GM19240 (cell line): ENCODE results near the gene ROPN1L.
A peak's percentile ranks its signal among the peaks of the same experiment; 100 is the strongest.
"Not testable (repeated sequence)": the region's sequence is repeated elsewhere in the genome, so short reads cannot be mapped to it uniquely, and the experiment has no call there.

Experiments
- DNase-seq: peaks from one replicate; pipeline ENCODE4 v3.0.0; 2011; ENCODE audit warnings: low spot score; ENCODE audit not compliant: insufficient read length

The ROPN1L gene

GRCh38 chr5:10478436-10478835 lies 36.8 kb downstream of the ROPN1L start:
- no peak for DNase-seq

GRCh38 chr5:10479154-10479721 lies 37.6 kb downstream of the ROPN1L start:
- DNase-seq, result no peak

DNA sequence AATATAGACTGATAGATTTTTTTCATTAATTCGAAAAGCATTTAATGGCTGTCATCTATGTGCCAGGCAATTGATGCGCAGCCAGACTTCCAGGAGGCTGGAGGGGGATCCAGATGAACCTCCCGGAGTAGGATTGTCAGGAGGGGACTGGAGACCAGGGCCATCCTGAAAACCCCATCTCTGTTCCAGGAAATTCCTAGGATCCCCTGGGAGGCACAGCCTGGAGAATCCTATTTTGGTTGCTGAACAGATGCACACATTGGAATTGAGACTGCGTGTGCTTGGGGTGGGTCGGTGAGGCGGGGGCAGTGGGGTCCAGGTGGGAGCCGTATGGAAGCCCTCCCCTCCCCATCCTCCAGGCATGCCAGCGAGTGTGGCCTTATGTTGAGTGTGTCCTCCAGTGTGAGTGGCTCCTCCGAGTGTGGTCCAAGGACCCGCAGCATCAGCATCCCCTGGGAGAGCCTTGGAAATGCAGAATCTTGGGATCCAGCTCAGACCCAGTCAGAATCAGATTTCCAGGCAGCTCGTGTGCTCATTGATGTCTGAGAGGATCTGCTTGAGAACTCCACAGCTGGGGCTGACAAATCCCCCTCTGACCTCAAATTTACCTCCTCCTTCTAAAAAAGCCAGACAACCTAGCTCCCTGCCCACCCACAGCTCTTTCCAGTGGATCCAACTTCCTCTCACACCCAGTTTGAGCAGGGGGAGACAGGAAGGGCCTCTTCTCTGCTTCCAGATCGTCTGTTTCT lies 38.7 kb downstream of the ROPN1L start:
- DNase-seq, result no peak

- DNase-seq, result no peak
These were observed 39.7 kb downstream of the ROPN1L start for GRCh38 chr5:10481241-10481935.

DNA sequence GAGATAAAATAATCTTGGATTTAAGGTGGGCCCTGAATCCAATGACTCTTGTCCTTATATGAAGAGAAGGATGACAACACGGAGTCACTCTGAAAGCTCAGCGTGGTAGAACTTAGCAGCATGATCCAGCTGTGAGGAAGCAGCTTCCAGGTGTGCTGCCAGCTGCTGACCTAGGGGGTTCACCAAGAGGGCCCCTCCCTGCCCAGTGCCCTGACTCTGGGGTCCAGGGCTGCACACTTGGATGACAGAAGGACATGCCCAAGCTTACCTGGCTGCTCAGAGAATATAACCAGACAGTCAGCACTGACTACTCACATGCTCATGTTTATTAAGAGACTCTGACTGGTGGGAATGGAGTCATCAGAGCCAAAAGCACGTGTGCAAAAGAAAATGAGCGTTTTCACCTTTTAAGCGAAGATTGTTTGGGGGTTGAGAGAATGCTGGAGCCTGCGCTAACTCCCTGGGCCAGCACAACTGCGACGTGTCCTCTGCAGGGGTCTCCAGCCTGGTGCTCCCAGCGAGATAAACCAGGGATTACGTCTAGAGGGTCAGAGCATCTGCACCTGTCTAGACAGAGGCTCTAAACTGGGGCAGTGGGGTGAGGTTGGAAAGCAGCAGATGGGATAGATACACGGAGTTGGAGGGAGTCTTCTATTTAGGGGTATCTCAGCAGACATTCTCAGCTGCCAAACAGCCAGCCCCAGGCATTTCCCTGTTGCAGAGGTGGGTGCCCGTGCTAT lies 41.3 kb downstream of the ROPN1L start:
- DNase-seq, result no peak

GRCh38 chr5:10484774-10485141 lies 43.1 kb downstream of the ROPN1L start:
- no peak for DNase-seq

DNA sequence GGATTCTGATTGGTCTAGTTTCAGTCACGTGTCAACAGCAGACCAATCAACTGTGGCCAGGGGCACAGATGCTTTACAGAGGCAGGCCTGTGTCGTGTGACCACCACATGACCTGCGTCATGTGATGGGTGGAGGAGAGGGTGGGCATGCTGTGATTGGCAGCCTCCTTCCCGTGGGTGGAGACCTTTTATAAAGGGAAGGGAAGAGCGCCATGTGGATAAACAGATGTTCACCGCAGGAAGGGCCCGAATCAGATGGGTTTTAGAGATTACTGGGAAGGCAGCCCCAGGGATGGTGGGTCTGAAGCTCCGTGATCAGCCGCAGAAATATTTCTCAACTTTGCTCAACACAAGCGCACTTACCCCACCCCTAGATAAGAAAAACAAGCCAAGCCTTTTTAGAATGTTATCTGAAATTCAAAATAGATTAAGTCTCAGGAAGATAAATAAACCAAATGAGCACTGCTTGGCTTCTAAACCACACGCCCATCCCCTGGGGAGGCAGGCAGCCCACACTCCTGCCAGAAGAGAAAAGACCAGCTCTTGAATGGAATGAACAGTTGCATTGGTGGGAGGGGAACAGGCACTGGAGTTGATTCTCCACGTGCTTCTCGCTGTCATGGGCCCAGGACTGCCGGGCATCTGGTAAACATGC lies 43.6 kb downstream of the ROPN1L start:
- DNase-seq, result no peak

GRCh38 chr5:10485897-10486296 lies 44.2 kb downstream of the ROPN1L start:
- no peak for DNase-seq

GRCh38 chr5:10486511-10487344 lies 45.0 kb downstream of the ROPN1L start:
- no peak for DNase-seq

DNA sequence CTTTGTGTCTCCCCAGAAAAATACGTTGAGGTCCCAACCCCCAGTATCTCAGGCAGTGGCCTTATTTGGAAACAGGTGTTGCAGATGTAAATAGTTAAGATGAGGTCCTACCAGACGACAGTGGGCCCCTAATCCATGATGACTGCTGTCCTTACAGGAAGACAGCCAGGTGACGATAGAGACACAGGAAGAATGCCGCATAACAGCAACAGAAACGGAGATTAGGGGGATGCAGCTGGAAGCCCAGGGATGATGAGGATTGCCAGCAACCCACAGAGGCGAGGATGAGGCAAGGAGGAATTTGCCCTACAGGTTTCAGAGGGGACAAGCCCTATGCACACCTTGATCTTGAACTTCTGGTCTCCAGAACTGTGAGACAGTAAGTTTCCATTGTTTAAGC lies 46.5 kb downstream of the ROPN1L start:
- DNase-seq, result no peak

DNA sequence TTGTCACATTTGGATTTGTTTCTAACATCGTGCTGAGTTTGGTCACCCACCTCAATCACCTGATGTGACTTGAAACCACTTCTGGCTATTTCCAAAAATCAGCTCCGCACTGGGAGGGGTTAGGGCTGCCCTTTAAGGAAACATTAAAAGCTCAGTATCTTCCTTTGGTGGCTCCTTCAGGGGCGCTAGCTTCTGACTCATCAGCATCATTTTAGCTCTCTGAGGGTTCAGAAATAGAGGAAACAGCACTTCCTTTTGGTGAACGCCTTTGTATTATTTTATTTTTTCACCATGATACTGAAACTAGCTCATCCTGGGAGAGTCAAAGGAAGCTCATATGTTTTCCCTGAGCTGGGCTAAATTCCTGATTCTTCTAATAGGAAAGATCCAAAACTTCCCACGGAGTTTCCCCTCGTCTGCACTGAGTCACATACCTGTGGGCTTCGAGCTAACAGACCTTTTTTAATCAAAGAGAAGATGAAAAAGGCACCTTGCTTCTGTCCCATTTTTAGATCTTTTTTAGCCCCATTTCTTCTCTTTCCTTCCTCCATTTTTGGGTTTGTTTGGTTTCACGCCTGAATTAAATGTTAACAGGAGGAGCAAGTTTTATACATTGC lies 48.2 kb downstream of the ROPN1L start:
- peak; percentile 36 for DNase-seq

DNA sequence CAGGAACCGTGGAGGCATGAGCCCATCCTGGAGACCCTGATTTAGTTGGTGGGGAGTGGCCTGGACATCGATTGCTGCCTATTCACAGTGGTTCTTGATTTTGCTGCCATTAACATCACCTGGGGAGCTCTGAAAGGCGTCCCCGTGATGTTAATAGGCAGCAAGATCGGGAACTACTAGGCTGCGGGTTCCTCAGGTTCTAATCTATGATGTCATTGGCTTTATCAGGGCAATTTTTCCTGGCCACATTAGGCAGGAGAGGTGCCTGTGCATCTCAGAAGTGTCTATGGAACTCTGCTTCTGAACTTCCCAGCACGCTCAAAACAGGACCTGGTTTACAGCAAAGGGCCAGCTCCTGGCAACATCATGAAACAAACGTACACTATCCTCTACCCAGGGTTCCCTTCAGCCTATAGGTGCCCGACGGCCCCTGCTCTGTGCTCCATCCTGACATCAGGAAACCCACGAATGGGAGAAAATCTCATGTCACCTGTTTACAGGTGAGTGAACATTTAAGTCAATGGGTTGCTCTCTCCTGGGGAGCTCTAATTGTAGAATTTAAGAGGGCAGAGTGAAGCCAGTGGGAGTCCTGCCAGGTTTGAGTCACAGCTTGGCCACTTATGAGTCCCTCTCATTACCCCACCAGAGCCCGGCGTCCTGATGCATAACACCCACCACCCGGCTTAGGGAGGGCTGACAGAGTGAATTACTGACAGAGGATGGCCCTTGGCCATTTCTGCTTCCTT lies 49.4 kb downstream of the ROPN1L start:
- no peak for DNase-seq

DNA sequence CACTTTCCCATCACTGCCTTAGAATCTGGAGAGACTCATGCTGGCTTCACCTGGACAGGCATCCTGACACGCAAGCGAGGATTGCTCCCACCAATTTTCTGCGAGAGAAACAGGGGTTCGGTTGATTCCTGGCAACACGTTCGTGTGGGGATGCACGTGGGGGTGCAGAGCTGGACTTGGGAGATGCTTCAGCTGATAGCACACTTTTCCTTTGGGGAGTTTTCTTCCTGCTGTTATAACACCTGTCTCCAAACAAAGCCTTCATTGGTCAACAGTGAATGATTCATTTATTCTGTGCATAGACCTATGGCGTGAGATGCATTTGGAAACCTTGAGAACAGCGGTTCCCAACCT lies 50.0 kb downstream of the ROPN1L start:
- DNase-seq, result no peak

DNA sequence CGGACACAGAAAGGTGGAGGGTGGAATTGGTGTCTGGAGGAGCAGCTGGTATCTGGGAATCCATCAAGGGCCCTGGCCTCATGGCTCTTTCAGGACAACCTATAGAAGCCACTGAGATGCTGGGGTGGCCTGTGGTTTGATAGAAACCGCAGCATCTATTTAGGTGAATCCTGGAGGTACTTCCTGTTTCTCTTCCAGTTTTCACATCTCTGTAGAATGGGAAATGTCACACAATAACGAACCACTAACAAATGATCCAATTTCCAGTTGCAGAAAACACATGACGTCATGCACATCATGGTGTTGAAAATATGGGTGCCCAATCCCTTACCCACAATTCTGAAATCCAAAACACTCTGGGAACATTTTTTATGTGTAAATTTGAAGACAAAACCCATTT lies 52.2 kb downstream of the ROPN1L start:
- DNase-seq, result no peak

GRCh38 chr5:10494497-10494896 lies 52.8 kb downstream of the ROPN1L start:
- DNase-seq, result not testable (repeated sequence)

GRCh38 chr5:10497554-10497953 lies 55.9 kb downstream of the ROPN1L start:
- DNase-seq, result no peak

DNA sequence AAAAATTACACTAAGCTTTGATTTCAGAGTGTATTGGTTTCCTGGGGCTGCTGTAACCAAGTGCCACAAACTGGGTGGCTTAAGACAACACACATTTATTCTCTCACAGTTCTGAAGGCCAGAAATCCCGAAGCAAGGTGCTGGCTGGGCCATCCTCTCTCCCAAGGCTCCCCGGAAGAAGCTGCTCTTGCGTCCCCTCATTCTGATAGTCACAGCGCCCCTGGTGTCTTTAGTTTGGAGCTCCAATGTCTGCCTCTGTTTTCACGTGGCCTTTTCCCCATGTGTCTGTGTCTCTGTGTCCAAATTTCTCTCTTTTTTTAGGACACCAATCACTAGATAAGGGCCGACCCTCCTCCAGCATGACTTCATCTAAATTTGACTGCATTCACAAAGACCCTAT lies 56.7 kb downstream of the ROPN1L start:
- no peak for DNase-seq

GRCh38 chr5:10499066-10499465 lies 57.4 kb downstream of the ROPN1L start:
- no peak for DNase-seq

DNA sequence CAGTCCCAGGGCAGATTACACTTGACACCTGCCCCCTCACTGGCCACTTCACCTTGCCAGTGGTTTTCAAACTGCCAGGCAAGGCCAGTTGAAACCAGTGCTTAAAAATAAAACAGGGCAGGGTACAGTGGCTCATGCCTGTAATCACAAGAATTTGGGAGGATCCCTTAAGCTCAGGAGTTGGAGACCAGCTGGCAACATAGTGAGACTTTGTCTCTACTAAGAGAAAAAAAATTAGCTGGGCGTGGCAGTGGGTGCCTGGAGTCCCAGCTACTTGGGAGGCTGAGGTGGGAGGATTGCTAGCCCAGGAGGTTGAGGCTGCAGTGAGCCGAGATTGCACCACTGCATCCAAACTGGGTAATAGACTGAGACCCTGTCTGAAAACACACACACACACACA lies 58.1 kb downstream of the ROPN1L start:
- DNase-seq, result no peak

GRCh38 chr5:10500669-10501068 lies 59.0 kb downstream of the ROPN1L start:
- no peak for DNase-seq
